Adrenal gland (tissue), 12 donors: ENCODE data around the gene ZBTB46. TPM values are rescaled to one million over a fixed set of nuclear protein-coding genes. Genes with fewer than 3 reads are reported as not detected.

ENCODE experiments used
- DNase-seq, 7 donors: peaks; one replicate each; pipeline ENCODE4 v3.0.0-alpha.2; 2019 to 2020
- H3K27ac ChIP-seq, 5 donors: fragments of 200-600 bp; sonication (generic) in 4 of 5; 1 replicate in 3 of 5; 2 replicates in 2 of 5; pipeline versions ENCODE4 v1.5.1 to v1.8.0; 2016 to 2020; ENCODE audit warnings: mild to moderate bottlenecking in 1 of 5
- H3K27me3 ChIP-seq: fragments of 200-600 bp; 2 replicates; pipeline ENCODE4 v1.8.0; 2021
- H3K36me3 ChIP-seq, 2 donors: fragments of 200-600 bp; replicated peaks in 1 of 2; 1 replicate in 1 of 2; 2 replicates in 1 of 2; pipeline versions ENCODE4 v1.5.1 to v1.8.0; 2018 to 2022
- H3K4me1 ChIP-seq, 2 donors: fragments of 200-600 bp; replicated peaks in 1 of 2; 1 replicate in 1 of 2; 2 replicates in 1 of 2; pipeline versions ENCODE4 v1.5.1 to v1.8.0; 2018 to 2021
- H3K4me3 ChIP-seq, 4 donors: fragments of 200-600 bp; sonication (generic) in 3 of 4; one replicate each; pipeline ENCODE4 v1.5.1; 2016 to 2018
- H3K9me3 ChIP-seq, 3 donors: fragments of 200-600 bp; sonication (generic) in 1 of 3; replicated peaks in 1 of 3; 1 replicate in 2 of 3; 2 replicates in 1 of 3; pipeline versions ENCODE4 v1.5.1 to v1.8.0; 2016 to 2021
- CTCF ChIP-seq, 6 experiments: fragments of 450-650 bp in 4 of 6; fragments of 200-600 bp in 2 of 6; sonication (generic) in 1 of 6; IDR thresholded peaks; 1 replicate in 5 of 6; 2 replicates in 1 of 6; pipeline versions ENCODE4 v1.5.1 to v1.8.0; 2016 to 2021; ENCODE audit warnings: antibody characterized with exemption in 6 of 6, mild to moderate bottlenecking in 2 of 6, moderate library complexity in 1 of 6
- POLR2A ChIP-seq, 2 donors: fragments of 450-650 bp; IDR thresholded peaks; one replicate each; pipeline ENCODE4 v1.6.1; 2017; ENCODE audit warnings: antibody characterized with exemption in 2 of 2, mild to moderate bottlenecking in 2 of 2, moderate library complexity in 1 of 2
- WGBS, 4 donors: extraction: QIAGEN DNeasy Blood & Tissue Kit in 2 of 4; methylation state at CpG; one replicate each; pipeline versions ENCODE4 v1.1.5 to v1.1.7; 2013 to 2017; 5-methylcytosine and 5-hydroxymethylcytosine counted together
- intact Hi-C, 2 donors: fragments of 100-400 bp; cut with DNase I; formaldehyde crosslinking; loops; one replicate each; pipeline versions ENCODE4 v1.14.1 to v1.15.0; 2022 to 2023
- polyA plus RNA-seq, 3 donors: library from polyadenylated mRNA; stranded (reverse); fragments of 200-250 nt in 2 of 3; fragments of 350-450 nt in 1 of 3; fragmentation: Illumina TruSeq in 1 of 3; extraction: RNeasy Lipid Tissue Mini Kit (QIAGEN cat#74804) in 1 of 3; gene quantifications; one replicate each; pipeline ENCODE4 v1.2.3, GENCODE V29; 2013 to 2014
- total RNA-seq, 9 donors: library from RNA; depleted of rRNA in 4 of 9; stranded (reverse); fragments of >200 nt in 4 of 9; fragments of 120-200 nt in 1 of 9; fragmentation: NEBNext Ultra II Directional in 1 of 9; extraction: Animal tissue kit (Norgen Biotek cat#: 25700) in 1 of 9; gene quantifications; one replicate each; pipeline versions ENCODE4 v1.1.0 to v1.2.4, GENCODE V29; 2013 to 2023
- donor health status: healthy with polysubstance abuse.
- donor health status: Bipolar disorder and iron deficiency.
- donor health status: DM: yes; HTN: yes; CAD: no.
- donor health status: DM: no; HTN: no; CAD: no.
- donor health status: DM: no; HTN: no; CAD: no.
- donor health status: DM: yes; HTN: yes; CAD: no.

ZBTB46 gene
- total and polyA plus RNA-seq, 12 donors: 0.77 to 22.4 (median 10.6) TPM

- no peak for TF ChIP-seq CTCF (IDR thresholded peaks at IDR 0.05)
- no peak for TF ChIP-seq POLR2A (IDR thresholded peaks at IDR 0.05)
- Histone ChIP-seq H3K4me1 (peaks cover 0 to 16% of the 10 kb centered on the region in 2 donors), H3K4me3 (no peak overlapping the region), H3K27ac (peak overlapping the region in 2 of 5 donors; percentile 36 to 93), H3K9me3 (no peaks in the 10 kb centered on the region), H3K27me3 (no peaks in the 10 kb centered on the region), H3K36me3 (no peaks in the 10 kb centered on the region)
- WGBS, 4 donors: 76 to 84% (median 80%) methylated on average over 15 to 20 of the region's 20 CpGs
- intact Hi-C loops: no loop called here
- no peak for DNase-seq
Measured at GRCh38 chr20:63833776-63834490, 2.9 kb upstream of the ZBTB46 start.

GRCh38 chr20:63831993-63832686 is 1.1 kb upstream of the ZBTB46 start:
- Histone ChIP-seq H3K27me3 (no peaks in the 10 kb centered on the region), H3K4me3 (peak overlapping the region in 1 of 4 donors; percentile 77), H3K4me1 (peaks cover 0 to 22% of the 10 kb centered on the region in 2 donors), H3K9me3 (no peaks in the 10 kb centered on the region), H3K27ac (peak overlapping the region in 4 of 5 donors; percentile 37 to 93 (median 60)), H3K36me3 (no peaks in the 10 kb centered on the region)
- intact Hi-C loops: no loop called here
- TF ChIP-seq CTCF (IDR thresholded peaks at IDR 0.05) (peak in 1 of 6 experiments; percentile 5), POLR2A (IDR thresholded peaks at IDR 0.05) (peak in 1 of 2 donors; percentile 25)
- peak in 3 of 7 donors; percentile 47 to 69 (median 60) for DNase-seq
- 23 to 66% (median 45%) methylated on average over 16 to 75 of the region's 76 CpGs for WGBS, 4 donors

- DNase-seq: no peak
- Histone ChIP-seq H3K4me1 (peaks cover 0 to 22% of the 10 kb centered on the region in 2 donors), H3K27ac (peak overlapping the region in 4 of 5 donors; percentile 26 to 93 (median 60)), H3K27me3 (no peaks in the 10 kb centered on the region), H3K36me3 (no peaks in the 10 kb centered on the region), H3K4me3 (peak overlapping the region in 2 of 4 donors; percentile 18 to 77), H3K9me3 (no peaks in the 10 kb centered on the region)
- 0 to 1% (median 0%) methylated on average over 15 to 54 of the region's 55 CpGs; no CpG with 5 or more reads in 1 of the 4 donors for WGBS, 4 donors
- intact Hi-C loops: no loop called here
- no peak for TF ChIP-seq CTCF (IDR thresholded peaks at IDR 0.05)
- no peak for TF ChIP-seq POLR2A (IDR thresholded peaks at IDR 0.05)
Measured at GRCh38 chr20:63831646-63831992, 555 bp upstream of the ZBTB46 start.
